MM.1S (cell line): ENCODE data around the gene PRPF19.

ENCODE experiments used
- DNase-seq: peaks from one replicate; pipeline ENCODE4 v3.0.0-alpha.2; 2015
- H2AFZ ChIP-seq: fragments of 300-600 bp; sonication (generic); 2 replicates; pipeline ENCODE4 v1.6.0; 2016; ENCODE audit warnings: antibody characterized with exemption, low read length
- H3F3A ChIP-seq: fragments of 300-600 bp; sonication (generic); 2 replicates; pipeline ENCODE4 v1.6.1; 2016; ENCODE audit warnings: mild to moderate bottlenecking, antibody characterized with exemption, low read length, moderate library complexity, mixed read lengths; ENCODE audit not compliant: insufficient read depth
- H3K27ac ChIP-seq: fragments of 300-600 bp; sonication (generic); 2 replicates; pipeline ENCODE4 v1.5.1; 2016; ENCODE audit warnings: mild to moderate bottlenecking, low read length
- H3K27me3 ChIP-seq: fragments of 300-600 bp; sonication (generic); replicated peaks from 2 replicates; pipeline ENCODE4 v1.6.0; 2016; ENCODE audit warnings: low read length; ENCODE audit not compliant: insufficient read depth
- H3K36me3 ChIP-seq: fragments of 300-600 bp; sonication (generic); replicated peaks from 2 replicates; pipeline ENCODE4 v1.6.1; 2016; ENCODE audit warnings: mild to moderate bottlenecking, low read length, mixed read lengths; ENCODE audit not compliant: insufficient read depth
- H3K4me1 ChIP-seq: fragments of 300-600 bp; sonication (generic); 2 replicates; pipeline ENCODE4 v1.6.1; 2016; ENCODE audit warnings: low read length, mixed read lengths
- H3K4me2 ChIP-seq: fragments of 300-600 bp; sonication (generic); 2 replicates; pipeline ENCODE4 v1.6.0; 2016; ENCODE audit warnings: low read depth, low read length
- H3K4me3 ChIP-seq: fragments of 300-600 bp; sonication (generic); 2 replicates; pipeline ENCODE4 v1.5.1; 2016; ENCODE audit warnings: low read length, mixed read lengths
- H3K79me2 ChIP-seq: fragments of 300-600 bp; sonication (generic); 2 replicates; pipeline ENCODE4 v1.6.1; 2016; ENCODE audit warnings: mixed run types, low read length, mixed read lengths
- H3K9ac ChIP-seq: fragments of 300-600 bp; sonication (generic); 2 replicates; pipeline ENCODE4 v1.6.1; 2016; ENCODE audit warnings: low read length, mixed read lengths
- H3K9me2 ChIP-seq: fragments of 300-600 bp; sonication (generic); replicated peaks from 2 replicates; pipeline ENCODE4 v1.6.1; 2016; ENCODE audit warnings: mild to moderate bottlenecking, low read length, mixed read lengths; ENCODE audit not compliant: insufficient read depth
- H3K9me3 ChIP-seq: fragments of 300-600 bp; sonication (generic); replicated peaks from 2 replicates; pipeline ENCODE4 v1.6.1; 2016; ENCODE audit warnings: mild to moderate bottlenecking, low read length, mixed read lengths; ENCODE audit not compliant: insufficient read depth
- H4K20me1 ChIP-seq: fragments of 300-600 bp; sonication (generic); 2 replicates; pipeline ENCODE4 v1.6.1; 2016; ENCODE audit warnings: mild to moderate bottlenecking, low read length, moderate library complexity, mixed read lengths; ENCODE audit not compliant: insufficient read depth
- CTCF ChIP-seq: fragments of 300-600 bp; sonication (generic); IDR thresholded peaks from 2 replicates; pipeline ENCODE4 v1.5.1; 2016; ENCODE audit warnings: antibody characterized with exemption, low read length, mixed read lengths
- EZH2 ChIP-seq: fragments of 300-600 bp; sonication (generic); optimal IDR thresholded peaks from 2 replicates; pipeline ENCODE3; 2017; ENCODE audit warnings: low read depth, mild to moderate bottlenecking, antibody characterized with exemption, low read length, mixed read lengths
- EZH2phosphoT487 ChIP-seq: fragments of 300-600 bp; sonication (generic); IDR thresholded peaks from 2 replicates; pipeline ENCODE4 v1.6.1; 2018; ENCODE audit warnings: antibody characterized with exemption, low read length

The PRPF19 gene

DNA sequence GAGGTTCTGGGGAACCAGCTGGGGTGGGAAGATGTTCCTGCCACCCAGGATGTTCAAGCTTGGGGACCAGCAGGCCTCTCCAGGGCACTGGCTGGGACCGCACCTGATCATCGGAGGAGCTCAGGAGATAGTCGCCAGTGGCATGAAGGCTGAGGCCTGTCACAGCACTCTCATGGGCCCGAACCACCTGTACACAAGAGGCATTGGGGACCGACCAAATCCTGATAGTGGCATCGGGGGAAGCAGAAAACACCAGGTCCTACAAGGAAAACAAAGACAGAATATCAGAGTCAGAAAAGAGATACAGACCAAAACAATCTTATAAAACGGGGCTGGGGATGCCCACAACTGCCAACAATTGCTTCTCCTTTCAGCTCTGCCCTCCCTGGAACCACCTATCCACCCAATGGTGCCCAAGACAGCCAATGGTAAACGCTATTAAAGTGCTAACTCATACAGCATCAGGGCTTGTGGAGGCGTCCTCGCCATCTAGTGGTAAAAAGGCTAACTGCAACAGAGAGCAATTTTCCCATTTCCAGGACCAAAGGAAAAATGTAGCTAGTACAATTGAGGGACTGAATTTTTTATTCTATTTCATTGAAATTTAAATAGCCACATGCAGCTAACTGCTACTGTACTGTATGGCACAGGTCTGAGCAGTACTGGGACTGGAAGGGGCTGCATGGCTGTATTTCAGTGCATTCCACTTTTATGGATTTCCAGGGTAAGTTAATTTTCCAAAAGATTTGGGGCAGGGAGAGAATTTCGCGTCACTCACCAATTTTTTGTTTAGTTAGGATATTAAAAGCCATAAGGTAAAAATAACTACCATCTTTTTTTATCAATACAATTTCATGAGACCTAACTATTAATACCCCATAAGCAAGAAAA is 7.1 kb downstream of the PRPF19 start:
- 0 out of 2 replicates have a peak, but pooled peaks cover 7% of the 10 kb centered on the region for H4K20me1 ChIP-seq
- no peaks in the 10 kb centered on the region for H3K27me3 ChIP-seq
- H3K36me3 ChIP-seq: peaks cover 33% of the 10 kb centered on the region
- H3K9me3 ChIP-seq: no peaks in the 10 kb centered on the region
- H3K4me2 ChIP-seq: no peak overlapping the region
- H3K9me2 ChIP-seq: no peaks in the 10 kb centered on the region
- TF ChIP-seq CTCF (peak; percentile 95), EZH2phosphoT487 (no peak)
- no peak overlapping the region for H3K9ac ChIP-seq
- H3F3A ChIP-seq: peaks cover 13% of the 10 kb centered on the region
- H3K79me2 ChIP-seq: peaks cover 53% of the 10 kb centered on the region
- H3K27ac ChIP-seq: no peak overlapping the region
- peak; percentile 35 for DNase-seq
- H3K4me3 ChIP-seq: no peak overlapping the region
- no peak overlapping the region for H2AFZ ChIP-seq
- H3K4me1 ChIP-seq: peaks cover 1% of the 10 kb centered on the region; the same call in 1 of the 2 replicates

GRCh38 chr11:60897496-60897895 is 8.9 kb downstream of the PRPF19 start:
- Histone ChIP-seq H3K27ac (no peak overlapping the region), H3K9ac (no peak overlapping the region), H3K4me1 (no peaks in the 10 kb centered on the region), H3K36me3 (peaks cover 28% of the 10 kb centered on the region), H3K4me3 (no peak overlapping the region), H3K9me2 (no peaks in the 10 kb centered on the region), H3K27me3 (no peaks in the 10 kb centered on the region), H3F3A (peaks cover 13% of the 10 kb centered on the region), H3K4me2 (no peak overlapping the region), H4K20me1 (no peaks in the 10 kb centered on the region), H3K79me2 (peaks cover 40% of the 10 kb centered on the region), H2AFZ (no peak overlapping the region), H3K9me3 (no peaks in the 10 kb centered on the region)
- no peak for DNase-seq
- no peak for TF ChIP-seq EZH2phosphoT487
- no peak for TF ChIP-seq EZH2
- TF ChIP-seq CTCF: no peak

GRCh38 chr11:60895687-60896086 is 10.7 kb downstream of the PRPF19 start:
- Histone ChIP-seq H4K20me1 (no peaks in the 10 kb centered on the region), H3K36me3 (peaks cover 24% of the 10 kb centered on the region), H2AFZ (no peak overlapping the region), H3K27ac (no peak overlapping the region), H3F3A (peaks cover 7% of the 10 kb centered on the region), H3K4me1 (no peaks in the 10 kb centered on the region), H3K9me2 (no peaks in the 10 kb centered on the region), H3K27me3 (no peaks in the 10 kb centered on the region), H3K4me2 (no peak overlapping the region), H3K4me3 (no peak overlapping the region), H3K9me3 (no peaks in the 10 kb centered on the region), H3K79me2 (peaks cover 26% of the 10 kb centered on the region), H3K9ac (no peak overlapping the region)
- no peak for TF ChIP-seq EZH2
- TF ChIP-seq EZH2phosphoT487: no peak
- no peak for TF ChIP-seq CTCF
- no peak for DNase-seq
